Activated CD8-positive, alpha-beta T cell treated with anti-CD3 and anti-CD28 coated beads for 36 hours (primary cell): Measurements from ENCODE around the gene CAMP. TPM values are rescaled to one million over a fixed set of nuclear protein-coding genes. Genes with fewer than 3 reads are reported as not detected.
A peak's percentile ranks its signal among the peaks of the same experiment; 100 is the strongest.

ENCODE experiments used
- ATAC-seq: fragments of 200-7000 bp; cut with Tn5 transposase; one replicate; pipeline ENCODE4 v1.10.0; 2021; ENCODE audit warnings: mild to moderate bottlenecking, moderate library complexity
- CTCF ChIA-PET: fragments of 350-600 bp; sonication (Branson Sonifier 250); formaldehyde crosslinking; loops from one replicate; lab custom pipeline; 2021; ENCODE audit warnings: antibody characterized with exemption; lab: Charles Lee
- POLR2A ChIA-PET: fragments of 350-600 bp; sonication (Branson Sonifier 250); formaldehyde crosslinking; loops from one replicate; lab custom pipeline; 2021; ENCODE audit warnings: antibody characterized with exemption; lab: Charles Lee
- DNase-seq: peaks from one replicate; pipeline ENCODE4 v3.0.0-alpha.2; 2020
- H3K27ac Mint-ChIP-seq: one replicate; pipeline ENCODE4 v1.8.0; 2021; ENCODE audit warnings: mild to moderate bottlenecking, mixed read lengths
- H3K27me3 Mint-ChIP-seq: one replicate; pipeline ENCODE4 v1.8.0; 2021; ENCODE audit warnings: mixed read lengths
- H3K36me3 Mint-ChIP-seq: one replicate; pipeline ENCODE4 v1.8.0; 2021; ENCODE audit warnings: low read depth, mixed read lengths
- H3K4me1 Mint-ChIP-seq: one replicate; pipeline ENCODE4 v1.8.0; 2021; ENCODE audit warnings: low read depth, mixed read lengths
- H3K4me3 Mint-ChIP-seq: one replicate; pipeline ENCODE4 v1.8.0; 2021; ENCODE audit warnings: mild to moderate bottlenecking, moderate library complexity, mixed read lengths
- H3K9me3 Mint-ChIP-seq: one replicate; pipeline ENCODE4 v1.8.0; 2021; ENCODE audit warnings: mixed read lengths
- CTCF ChIP-seq: fragments of 200-600 bp; IDR thresholded peaks from one replicate; pipeline ENCODE4 v1.8.0; 2022; ENCODE audit warnings: antibody characterized with exemption, mild to moderate bottlenecking
- intact Hi-C: fragments of 100-400 bp; cut with micrococcal nuclease; formaldehyde crosslinking; loops from one replicate; pipeline ENCODE4 v1.10.0; 2022
- total RNA-seq, 2 experiments: library from RNA; stranded (reverse); gene quantifications; one replicate each; pipeline ENCODE4 v1.2.3, GENCODE V29; 2021

The CAMP gene
- total RNA-seq, 2 experiments from 2014 or later, result not detected

GRCh38 chr3:48236531-48236930, 13.2 kb downstream of the CAMP start:
- POLR2A ChIA-PET, result no interaction called here
- DNase-seq, result no peak
- no peak for ATAC-seq
- Mint-ChIP-seq H3K9me3 (no peaks in the 10 kb centered on the region), H3K27me3 (no peaks in the 10 kb centered on the region), H3K4me3 (no peak overlapping the region), H3K36me3 (peaks cover 3% of the 10 kb centered on the region), H3K4me1 (peaks cover 11% of the 10 kb centered on the region), H3K27ac (no peak overlapping the region)
- CTCF ChIA-PET, result interaction anchor here (0.9 to 9.4 kb wide), 2 partner anchors 10 to 200 kb away, joined by 3 to 91 read pairs; no protein-coding TSS in a partner anchor
- no peak for TF ChIP-seq CTCF
- intact Hi-C loops, result no loop called here

GRCh38 chr3:48238531-48239085, 15.3 kb downstream of the CAMP start:
- Mint-ChIP-seq H3K36me3 (peaks cover 7% of the 10 kb centered on the region), H3K4me3 (no peak overlapping the region), H3K27me3 (no peaks in the 10 kb centered on the region), H3K4me1 (peaks cover 14% of the 10 kb centered on the region), H3K27ac (no peak overlapping the region), H3K9me3 (no peaks in the 10 kb centered on the region)
- CTCF ChIA-PET, result interaction anchor here (9.4 kb wide), 1 partner anchor 198 kb away, joined by 91 read pairs; no protein-coding TSS in a partner anchor
- ATAC-seq (no peak), DNase-seq (no peak)
- intact Hi-C loops, result no loop called here
- POLR2A ChIA-PET, result no interaction called here
- TF ChIP-seq CTCF, result no peak

GRCh38 chr3:48240000-48240963, 17.0 kb downstream of the CAMP start:
- TF ChIP-seq CTCF, result peak; percentile 19
- peak; percentile 5 for ATAC-seq
- Mint-ChIP-seq H3K9me3 (no peaks in the 10 kb centered on the region), H3K27me3 (no peaks in the 10 kb centered on the region), H3K36me3 (peaks cover 13% of the 10 kb centered on the region), H3K27ac (peak overlapping the region; percentile 94), H3K4me1 (peaks cover 22% of the 10 kb centered on the region), H3K4me3 (peak overlapping the region; percentile 87)
- ChIA-PET CTCF (interaction anchor here (0.6 to 3.1 kb wide), 8 partner anchors 9 to 267 kb away, joined by 3 to 35 read pairs (median 4); partner anchors contain the start of gene CDC25A), POLR2A (interaction anchor here (0.6 to 4.1 kb wide), 17 partner anchors 9 to 852 kb away, joined by 3 to 28 read pairs (median 3); partner anchors contain the start of genes CCDC51, CDC25A and TMA7)
- intact Hi-C loops, result no loop called here
- no peak for DNase-seq

- H3K4me3 Mint-ChIP-seq, result peak overlapping the region; percentile 87
- ChIA-PET POLR2A (interaction anchor here (0.6 to 4.1 kb wide), 16 partner anchors 7 to 1073 kb away, joined by 3 to 28 read pairs (median 3); partner anchors contain the start of genes CDC25A and NME6), CTCF (interaction anchor here (2.2 to 3.1 kb wide), 3 partner anchors 27 to 194 kb away, joined by 5 to 35 read pairs (median 12); partner anchors contain the start of gene CDC25A)
- TF ChIP-seq CTCF, result no peak
- DNase-seq (peak; percentile 46), ATAC-seq (no peak)
- peaks cover 26% of the 10 kb centered on the region for H3K4me1 Mint-ChIP-seq
- no peaks in the 10 kb centered on the region for H3K27me3 Mint-ChIP-seq
- peaks cover 16% of the 10 kb centered on the region for H3K36me3 Mint-ChIP-seq
- H3K27ac Mint-ChIP-seq, result peak overlapping the region; percentile 94
- intact Hi-C loops, result no loop called here
- H3K9me3 Mint-ChIP-seq, result no peaks in the 10 kb centered on the region
These were observed 18.6 kb downstream of the CAMP start for GRCh38 chr3:48241796-48242455.
